WTC11 (cell line): Measurements from ENCODE around the gene NPLOC4.

Source experiments
- CBFB ChIP-seq: sonication (generic); formaldehyde crosslinking; IDR thresholded peaks from 2 replicates; pipeline ENCODE4 v1.8.1; 2022; ENCODE audit warnings: mild to moderate bottlenecking, low read depth, missing genetic modification reagents
- IRF2 ChIP-seq: sonication (generic); formaldehyde crosslinking; IDR thresholded peaks from 2 replicates; pipeline ENCODE4 v1.8.0; 2022; ENCODE audit warnings: low read depth, missing genetic modification reagents, borderline replicate concordance
- SP1 ChIP-seq: sonication (generic); formaldehyde crosslinking; conservative IDR thresholded peaks from 2 replicates; pipeline ENCODE4 v1.8.1; 2022; ENCODE audit warnings: missing genetic modification reagents
- TP53 ChIP-seq: sonication (generic); formaldehyde crosslinking; IDR thresholded peaks from 2 replicates; pipeline ENCODE4 v1.8.1; 2023; ENCODE audit warnings: mild to moderate bottlenecking, missing genetic modification reagents
- ZNF416 ChIP-seq: fragments of 250-450 bp; sonication (Bioruptor Pico); IDR thresholded peaks from 2 replicates; pipeline ENCODE4 v1.9.0; 2021; ENCODE audit warnings: mild to moderate bottlenecking, inconsistent platforms
- ZNF423 ChIP-seq: fragments of 250-450 bp; sonication (Bioruptor Pico); IDR thresholded peaks from 2 replicates; pipeline ENCODE4 v2.1.2; 2022; ENCODE audit warnings: mild to moderate bottlenecking, moderate library complexity
- TF ChIP-seq, protein P1 (sequence below): fragments of 200-600 bp; IDR thresholded peaks from 2 replicates; pipeline ENCODE4 v1.8.0; 2022; ENCODE audit warnings: antibody characterized with exemption
- TF ChIP-seq, protein P2 (sequence below): fragments of 250-450 bp; sonication (Bioruptor Pico); conservative IDR thresholded peaks from 2 replicates; pipeline ENCODE4 v1.9.0; 2021; ENCODE audit warnings: mild to moderate bottlenecking
- TF ChIP-seq, protein P3 (sequence below): sonication (generic); formaldehyde crosslinking; IDR thresholded peaks from 2 replicates; pipeline ENCODE4 v1.8.0; 2022; ENCODE audit warnings: mild to moderate bottlenecking, missing genetic modification reagents
- TF ChIP-seq, protein P4 (sequence below): fragments of 250-450 bp; sonication (Bioruptor Pico); IDR thresholded peaks from 2 replicates; pipeline ENCODE4 v1.9.0; 2021; ENCODE audit warnings: mild to moderate bottlenecking, borderline replicate concordance
- TF ChIP-seq, protein P5 (sequence below): sonication (generic); formaldehyde crosslinking; IDR thresholded peaks from 2 replicates; pipeline ENCODE4 v1.8.0; 2022; ENCODE audit warnings: mild to moderate bottlenecking, missing genetic modification reagents
- TF ChIP-seq, protein P6 (sequence below): sonication (generic); formaldehyde crosslinking; IDR thresholded peaks from 2 replicates; pipeline ENCODE4 v1.8.1; 2022; ENCODE audit warnings: mild to moderate bottlenecking, missing genetic modification reagents, moderate library complexity, borderline replicate concordance
- TF ChIP-seq, protein P7 (sequence below): sonication (generic); formaldehyde crosslinking; IDR thresholded peaks from 2 replicates; pipeline ENCODE4 v1.8.1; 2023; ENCODE audit warnings: mild to moderate bottlenecking, moderate library complexity, missing genetic modification reagents
- TF ChIP-seq, protein P8 (sequence below): sonication (generic); formaldehyde crosslinking; IDR thresholded peaks from 2 replicates; pipeline ENCODE4 v1.8.0; 2022; ENCODE audit warnings: mild to moderate bottlenecking, missing genetic modification reagents

DNA sequence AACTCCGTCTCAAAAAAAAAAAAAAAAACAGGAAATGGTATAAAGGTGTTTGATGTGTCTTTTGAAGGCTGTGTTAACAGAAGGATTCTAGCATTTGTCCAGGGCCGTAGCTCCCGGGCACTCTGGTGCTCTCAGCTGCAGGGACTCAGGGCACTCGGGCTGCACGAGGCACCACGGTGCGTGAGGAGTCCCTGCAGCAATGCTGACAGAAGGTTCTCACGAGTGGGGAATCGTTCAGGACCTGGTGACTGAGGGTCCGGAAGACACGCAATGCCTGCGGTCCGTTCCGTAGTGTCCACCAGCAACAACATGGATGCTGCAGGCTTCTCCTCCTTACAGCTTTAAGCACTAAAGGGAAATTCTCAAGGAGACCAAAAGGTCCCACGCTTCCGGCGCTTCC is 72.1 kb downstream of the NPLOC4 start:
- TF ChIP-seq, protein P1, sequence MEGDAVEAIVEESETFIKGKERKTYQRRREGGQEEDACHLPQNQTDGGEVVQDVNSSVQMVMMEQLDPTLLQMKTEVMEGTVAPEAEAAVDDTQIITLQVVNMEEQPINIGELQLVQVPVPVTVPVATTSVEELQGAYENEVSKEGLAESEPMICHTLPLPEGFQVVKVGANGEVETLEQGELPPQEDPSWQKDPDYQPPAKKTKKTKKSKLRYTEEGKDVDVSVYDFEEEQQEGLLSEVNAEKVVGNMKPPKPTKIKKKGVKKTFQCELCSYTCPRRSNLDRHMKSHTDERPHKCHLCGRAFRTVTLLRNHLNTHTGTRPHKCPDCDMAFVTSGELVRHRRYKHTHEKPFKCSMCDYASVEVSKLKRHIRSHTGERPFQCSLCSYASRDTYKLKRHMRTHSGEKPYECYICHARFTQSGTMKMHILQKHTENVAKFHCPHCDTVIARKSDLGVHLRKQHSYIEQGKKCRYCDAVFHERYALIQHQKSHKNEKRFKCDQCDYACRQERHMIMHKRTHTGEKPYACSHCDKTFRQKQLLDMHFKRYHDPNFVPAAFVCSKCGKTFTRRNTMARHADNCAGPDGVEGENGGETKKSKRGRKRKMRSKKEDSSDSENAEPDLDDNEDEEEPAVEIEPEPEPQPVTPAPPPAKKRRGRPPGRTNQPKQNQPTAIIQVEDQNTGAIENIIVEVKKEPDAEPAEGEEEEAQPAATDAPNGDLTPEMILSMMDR: no peak
- TF ChIP-seq, protein P2, sequence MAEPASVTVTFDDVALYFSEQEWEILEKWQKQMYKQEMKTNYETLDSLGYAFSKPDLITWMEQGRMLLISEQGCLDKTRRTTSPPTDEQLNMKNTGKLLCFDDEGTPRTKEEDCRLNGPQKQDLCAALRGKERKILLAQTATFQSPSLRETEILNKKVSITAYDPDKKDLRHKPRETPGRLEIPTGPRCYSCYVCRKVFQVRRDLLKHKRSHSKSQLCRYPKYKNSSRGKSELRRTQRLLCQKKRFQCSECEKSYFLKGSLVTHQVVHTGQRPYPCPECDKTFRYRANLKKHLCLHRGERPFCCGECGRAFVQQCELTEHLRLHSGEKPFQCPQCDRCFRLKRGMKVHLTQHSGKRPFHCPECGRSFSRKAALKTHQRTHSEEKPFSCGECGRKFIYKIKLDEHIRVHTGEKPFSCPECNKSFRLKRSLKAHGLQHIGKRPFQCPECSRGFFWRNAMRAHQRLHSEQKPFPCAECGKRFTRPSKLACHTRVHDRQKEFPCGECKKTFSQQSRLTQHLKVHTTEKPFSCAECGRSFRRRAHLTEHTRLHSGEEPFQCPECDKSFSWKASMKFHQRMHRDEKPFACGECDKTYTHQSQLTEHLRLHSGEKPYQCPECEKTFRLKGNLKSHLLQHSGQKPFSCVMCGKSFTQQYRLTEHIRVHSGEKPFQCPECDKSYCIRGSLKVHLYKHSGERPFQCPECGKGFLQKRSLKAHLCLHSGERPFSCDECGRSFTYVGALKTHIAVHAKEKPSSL (CRISPR knock-in tag): no peak
- TF ChIP-seq SP1 (CRISPR knock-in tag) (no peak), ZNF423 (CRISPR knock-in tag) (no peak), ZNF416 (CRISPR knock-in tag) (no peak), TP53 (no peak), IRF2 (no peak), CBFB (CRISPR knock-in tag) (no peak)
- TF ChIP-seq, protein P3, sequence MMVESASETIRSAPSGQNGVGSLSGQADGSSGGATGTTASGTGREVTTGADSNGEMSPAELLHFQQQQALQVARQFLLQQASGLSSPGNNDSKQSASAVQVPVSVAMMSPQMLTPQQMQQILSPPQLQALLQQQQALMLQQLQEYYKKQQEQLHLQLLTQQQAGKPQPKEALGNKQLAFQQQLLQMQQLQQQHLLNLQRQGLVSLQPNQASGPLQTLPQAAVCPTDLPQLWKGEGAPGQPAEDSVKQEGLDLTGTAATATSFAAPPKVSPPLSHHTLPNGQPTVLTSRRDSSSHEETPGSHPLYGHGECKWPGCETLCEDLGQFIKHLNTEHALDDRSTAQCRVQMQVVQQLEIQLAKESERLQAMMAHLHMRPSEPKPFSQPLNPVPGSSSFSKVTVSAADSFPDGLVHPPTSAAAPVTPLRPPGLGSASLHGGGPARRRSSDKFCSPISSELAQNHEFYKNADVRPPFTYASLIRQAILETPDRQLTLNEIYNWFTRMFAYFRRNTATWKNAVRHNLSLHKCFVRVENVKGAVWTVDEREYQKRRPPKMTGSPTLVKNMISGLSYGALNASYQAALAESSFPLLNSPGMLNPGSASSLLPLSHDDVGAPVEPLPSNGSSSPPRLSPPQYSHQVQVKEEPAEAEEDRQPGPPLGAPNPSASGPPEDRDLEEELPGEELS (CRISPR knock-in tag): no peak
- TF ChIP-seq, protein P4, sequence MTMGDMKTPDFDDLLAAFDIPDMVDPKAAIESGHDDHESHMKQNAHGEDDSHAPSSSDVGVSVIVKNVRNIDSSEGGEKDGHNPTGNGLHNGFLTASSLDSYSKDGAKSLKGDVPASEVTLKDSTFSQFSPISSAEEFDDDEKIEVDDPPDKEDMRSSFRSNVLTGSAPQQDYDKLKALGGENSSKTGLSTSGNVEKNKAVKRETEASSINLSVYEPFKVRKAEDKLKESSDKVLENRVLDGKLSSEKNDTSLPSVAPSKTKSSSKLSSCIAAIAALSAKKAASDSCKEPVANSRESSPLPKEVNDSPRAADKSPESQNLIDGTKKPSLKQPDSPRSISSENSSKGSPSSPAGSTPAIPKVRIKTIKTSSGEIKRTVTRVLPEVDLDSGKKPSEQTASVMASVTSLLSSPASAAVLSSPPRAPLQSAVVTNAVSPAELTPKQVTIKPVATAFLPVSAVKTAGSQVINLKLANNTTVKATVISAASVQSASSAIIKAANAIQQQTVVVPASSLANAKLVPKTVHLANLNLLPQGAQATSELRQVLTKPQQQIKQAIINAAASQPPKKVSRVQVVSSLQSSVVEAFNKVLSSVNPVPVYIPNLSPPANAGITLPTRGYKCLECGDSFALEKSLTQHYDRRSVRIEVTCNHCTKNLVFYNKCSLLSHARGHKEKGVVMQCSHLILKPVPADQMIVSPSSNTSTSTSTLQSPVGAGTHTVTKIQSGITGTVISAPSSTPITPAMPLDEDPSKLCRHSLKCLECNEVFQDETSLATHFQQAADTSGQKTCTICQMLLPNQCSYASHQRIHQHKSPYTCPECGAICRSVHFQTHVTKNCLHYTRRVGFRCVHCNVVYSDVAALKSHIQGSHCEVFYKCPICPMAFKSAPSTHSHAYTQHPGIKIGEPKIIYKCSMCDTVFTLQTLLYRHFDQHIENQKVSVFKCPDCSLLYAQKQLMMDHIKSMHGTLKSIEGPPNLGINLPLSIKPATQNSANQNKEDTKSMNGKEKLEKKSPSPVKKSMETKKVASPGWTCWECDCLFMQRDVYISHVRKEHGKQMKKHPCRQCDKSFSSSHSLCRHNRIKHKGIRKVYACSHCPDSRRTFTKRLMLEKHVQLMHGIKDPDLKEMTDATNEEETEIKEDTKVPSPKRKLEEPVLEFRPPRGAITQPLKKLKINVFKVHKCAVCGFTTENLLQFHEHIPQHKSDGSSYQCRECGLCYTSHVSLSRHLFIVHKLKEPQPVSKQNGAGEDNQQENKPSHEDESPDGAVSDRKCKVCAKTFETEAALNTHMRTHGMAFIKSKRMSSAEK: no peak
- TF ChIP-seq, protein P5, sequence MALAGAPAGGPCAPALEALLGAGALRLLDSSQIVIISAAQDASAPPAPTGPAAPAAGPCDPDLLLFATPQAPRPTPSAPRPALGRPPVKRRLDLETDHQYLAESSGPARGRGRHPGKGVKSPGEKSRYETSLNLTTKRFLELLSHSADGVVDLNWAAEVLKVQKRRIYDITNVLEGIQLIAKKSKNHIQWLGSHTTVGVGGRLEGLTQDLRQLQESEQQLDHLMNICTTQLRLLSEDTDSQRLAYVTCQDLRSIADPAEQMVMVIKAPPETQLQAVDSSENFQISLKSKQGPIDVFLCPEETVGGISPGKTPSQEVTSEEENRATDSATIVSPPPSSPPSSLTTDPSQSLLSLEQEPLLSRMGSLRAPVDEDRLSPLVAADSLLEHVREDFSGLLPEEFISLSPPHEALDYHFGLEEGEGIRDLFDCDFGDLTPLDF (CRISPR knock-in tag): no peak
- TF ChIP-seq, protein P6, sequence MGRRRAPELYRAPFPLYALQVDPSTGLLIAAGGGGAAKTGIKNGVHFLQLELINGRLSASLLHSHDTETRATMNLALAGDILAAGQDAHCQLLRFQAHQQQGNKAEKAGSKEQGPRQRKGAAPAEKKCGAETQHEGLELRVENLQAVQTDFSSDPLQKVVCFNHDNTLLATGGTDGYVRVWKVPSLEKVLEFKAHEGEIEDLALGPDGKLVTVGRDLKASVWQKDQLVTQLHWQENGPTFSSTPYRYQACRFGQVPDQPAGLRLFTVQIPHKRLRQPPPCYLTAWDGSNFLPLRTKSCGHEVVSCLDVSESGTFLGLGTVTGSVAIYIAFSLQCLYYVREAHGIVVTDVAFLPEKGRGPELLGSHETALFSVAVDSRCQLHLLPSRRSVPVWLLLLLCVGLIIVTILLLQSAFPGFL (CRISPR knock-in tag): no peak
- TF ChIP-seq, protein P7, sequence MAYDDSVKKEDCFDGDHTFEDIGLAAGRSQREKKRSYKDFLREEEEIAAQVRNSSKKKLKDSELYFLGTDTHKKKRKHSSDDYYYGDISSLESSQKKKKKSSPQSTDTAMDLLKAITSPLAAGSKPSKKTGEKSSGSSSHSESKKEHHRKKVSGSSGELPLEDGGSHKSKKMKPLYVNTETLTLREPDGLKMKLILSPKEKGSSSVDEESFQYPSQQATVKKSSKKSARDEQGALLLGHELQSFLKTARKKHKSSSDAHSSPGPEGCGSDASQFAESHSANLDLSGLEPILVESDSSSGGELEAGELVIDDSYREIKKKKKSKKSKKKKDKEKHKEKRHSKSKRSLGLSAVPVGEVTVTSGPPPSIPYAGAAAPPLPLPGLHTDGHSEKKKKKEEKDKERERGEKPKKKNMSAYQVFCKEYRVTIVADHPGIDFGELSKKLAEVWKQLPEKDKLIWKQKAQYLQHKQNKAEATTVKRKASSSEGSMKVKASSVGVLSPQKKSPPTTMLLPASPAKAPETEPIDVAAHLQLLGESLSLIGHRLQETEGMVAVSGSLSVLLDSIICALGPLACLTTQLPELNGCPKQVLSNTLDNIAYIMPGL: no peak
- TF ChIP-seq, protein P8, sequence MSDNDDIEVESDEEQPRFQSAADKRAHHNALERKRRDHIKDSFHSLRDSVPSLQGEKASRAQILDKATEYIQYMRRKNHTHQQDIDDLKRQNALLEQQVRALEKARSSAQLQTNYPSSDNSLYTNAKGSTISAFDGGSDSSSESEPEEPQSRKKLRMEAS (CRISPR knock-in tag): no peak
